Mesenchymal stem cell (in vitro differentiated cells and primary cell): ENCODE measurements around the gene CRADD.
A peak's percentile ranks its signal among the peaks of the same experiment; 100 is the strongest.

Source experiments
- DNase-seq: peaks from one replicate; pipeline ENCODE4 v3.0.0-alpha.2; 2013
- H2AFZ ChIP-seq: one replicate; pipeline ENCODE4 v1.6.1; 2013; ENCODE audit warnings: low read depth, mild to moderate bottlenecking, control low read depth, inconsistent platforms, low read length, moderate library complexity
- H2AK5ac ChIP-seq: 2 replicates; pipeline ENCODE4 v1.6.1; 2013; ENCODE audit warnings: low read length, moderate library complexity, mild to moderate bottlenecking, inconsistent platforms; ENCODE audit not compliant: severe bottlenecking
- H2BK120ac ChIP-seq: one replicate; pipeline ENCODE4 v1.6.1; 2013; ENCODE audit warnings: low read depth, mild to moderate bottlenecking, inconsistent platforms, low read length, moderate library complexity
- H2BK12ac ChIP-seq, 2 experiments: one replicate each; pipeline ENCODE4 v1.6.1; 2013; ENCODE audit warnings: inconsistent platforms in 2 of 2, low read length in 2 of 2, mild to moderate bottlenecking in 2 of 2, moderate library complexity in 2 of 2, control low read depth in 1 of 2
- H2BK15ac ChIP-seq: one replicate; pipeline ENCODE4 v1.6.1; 2013; ENCODE audit warnings: mild to moderate bottlenecking, low read depth, inconsistent platforms; ENCODE audit not compliant: poor library complexity, severe bottlenecking
- H2BK5ac ChIP-seq: 2 replicates; pipeline ENCODE4 v1.6.1; 2013; ENCODE audit warnings: low read depth, mild to moderate bottlenecking, low read length, control low read depth, inconsistent platforms; ENCODE audit not compliant: poor library complexity, severe bottlenecking
- H3K14ac ChIP-seq, 2 experiments: one replicate each; pipeline ENCODE4 v1.6.1; 2013; ENCODE audit warnings: inconsistent platforms in 2 of 2, low read length in 2 of 2, control low read depth in 1 of 2, mild to moderate bottlenecking in 1 of 2, moderate library complexity in 1 of 2
- H3K18ac ChIP-seq, 2 experiments: one replicate each; pipeline ENCODE4 v1.6.1; 2013; ENCODE audit warnings: inconsistent platforms in 2 of 2, low read length in 2 of 2, control low read depth in 1 of 2, low read depth in 1 of 2, mild to moderate bottlenecking in 1 of 2
- H3K23ac ChIP-seq, 2 experiments: one replicate each; pipeline ENCODE4 v1.6.1; 2013; ENCODE audit warnings: inconsistent platforms in 2 of 2, low read length in 2 of 2, mild to moderate bottlenecking in 2 of 2, moderate library complexity in 2 of 2, control low read depth in 1 of 2
- H3K27ac ChIP-seq: 2 replicates; pipeline ENCODE4 v1.5.1; 2013; ENCODE audit warnings: mild to moderate bottlenecking, moderate library complexity, low read length, control low read depth, inconsistent platforms; ENCODE audit not compliant: poor library complexity, severe bottlenecking
- H3K27me3 ChIP-seq, 2 experiments: 2 replicates each; pipeline versions ENCODE4 v1.6.1 to v1.7.0; 2013; ENCODE audit warnings: low read length in 2 of 2, mild to moderate bottlenecking in 2 of 2, moderate library complexity in 2 of 2, control low read depth in 1 of 2, inconsistent platforms in 1 of 2; ENCODE audit not compliant: control insufficient read depth in 1 of 2, insufficient read depth in 1 of 2
- H3K36me3 ChIP-seq, 2 experiments: 2 replicates each; pipeline versions ENCODE4 v1.6.1 to v1.7.0; 2013; ENCODE audit warnings: low read length in 2 of 2, control low read depth in 1 of 2, inconsistent platforms in 1 of 2, low read depth in 1 of 2, mild to moderate bottlenecking in 1 of 2; ENCODE audit not compliant: insufficient read depth in 2 of 2, control insufficient read depth in 1 of 2
- H3K4ac ChIP-seq, 2 experiments: one replicate each; pipeline ENCODE4 v1.6.1; 2013; ENCODE audit warnings: inconsistent platforms in 2 of 2, low read length in 2 of 2, mild to moderate bottlenecking in 2 of 2, moderate library complexity in 2 of 2, control low read depth in 1 of 2, low read depth in 1 of 2
- H3K4me1 ChIP-seq: 2 replicates; pipeline ENCODE4 v1.6.1; 2013; ENCODE audit warnings: low read depth, low read length, control low read depth; ENCODE audit not compliant: control insufficient read depth, insufficient read depth
- H3K4me2 ChIP-seq: 2 replicates; pipeline ENCODE4 v1.6.1; 2013; ENCODE audit warnings: low read length, mild to moderate bottlenecking, inconsistent platforms; ENCODE audit not compliant: poor library complexity, severe bottlenecking
- H3K4me3 ChIP-seq, 2 experiments: 2 replicates each; pipeline versions ENCODE4 v1.5.1 to v1.7.0; 2013; ENCODE audit warnings: low read length in 2 of 2, mild to moderate bottlenecking in 2 of 2, control low read depth in 1 of 2, low read depth in 1 of 2; ENCODE audit not compliant: insufficient read depth in 1 of 2
- H3K79me1 ChIP-seq: replicated peaks from 2 replicates; pipeline ENCODE4 v1.6.1; 2013; ENCODE audit warnings: mild to moderate bottlenecking, control low read depth, low read length, inconsistent platforms; ENCODE audit not compliant: poor library complexity, severe bottlenecking
- H3K9ac ChIP-seq: 2 replicates; pipeline ENCODE4 v1.7.0; 2013; ENCODE audit warnings: mild to moderate bottlenecking, low read length, moderate library complexity
- H3K9me3 ChIP-seq: 2 replicates; pipeline ENCODE4 v1.7.0; 2013; ENCODE audit warnings: mild to moderate bottlenecking, low read length; ENCODE audit not compliant: control insufficient read depth
- H4K8ac ChIP-seq: one replicate; pipeline ENCODE4 v1.6.1; 2013; ENCODE audit warnings: inconsistent platforms, mild to moderate bottlenecking, low read length, moderate library complexity
- H4K91ac ChIP-seq: one replicate; pipeline ENCODE4 v1.6.1; 2013; ENCODE audit warnings: mild to moderate bottlenecking, low read length, inconsistent platforms
- WGBS: methylation state at CpG from one replicate; pipeline ENCODE4 v1.1.7; 2013; ENCODE audit warnings: mixed read lengths; 5-methylcytosine and 5-hydroxymethylcytosine counted together

The CRADD gene

GRCh38 chr12:93707836-93708235, 30.7 kb downstream of the CRADD start:
- Histone ChIP-seq H4K8ac (no peak overlapping the region), H2AK5ac (no peak overlapping the region), H3K4me2 (no peak overlapping the region), H3K18ac (no peak overlapping the region), H3K9me3 (peaks cover 11% of the 10 kb centered on the region), H2BK5ac (no peak overlapping the region), H3K79me1 (peaks cover 1% of the 10 kb centered on the region), H3K4ac (no peak overlapping the region), H3K14ac (no peak overlapping the region), H2AFZ (no peak overlapping the region), H3K23ac (no peak overlapping the region), H3K4me3 (no peak overlapping the region), H3K36me3 (no peaks in the 10 kb centered on the region), H3K4me1 (no peaks in the 10 kb centered on the region), H2BK15ac (no peak overlapping the region), H2BK12ac (no peak overlapping the region), H3K9ac (no peak overlapping the region), H4K91ac (no peak overlapping the region), H3K27me3 (no peaks in the 10 kb centered on the region), H3K27ac (no peak overlapping the region), H2BK120ac (no peak overlapping the region)
- WGBS = 84% methylated on average over 1 of the region's 1 CpG
- peak; percentile 10 for DNase-seq

GRCh38 chr12:93708952-93709351, 31.8 kb downstream of the CRADD start:
- H2BK15ac ChIP-seq = no peak overlapping the region
- no peak overlapping the region for H3K9ac ChIP-seq
- H3K27ac ChIP-seq = no peak overlapping the region
- H2BK12ac ChIP-seq = no peak overlapping the region
- H3K36me3 ChIP-seq = no peaks in the 10 kb centered on the region
- no peak overlapping the region for H2BK5ac ChIP-seq
- H3K14ac ChIP-seq = no peak overlapping the region
- H3K79me1 ChIP-seq = peaks cover 1% of the 10 kb centered on the region
- no peaks in the 10 kb centered on the region for H3K4me1 ChIP-seq
- no peak overlapping the region for H4K91ac ChIP-seq
- no peaks in the 10 kb centered on the region for H3K27me3 ChIP-seq
- no peak overlapping the region for H4K8ac ChIP-seq
- WGBS = 100% methylated on average over 1 of the region's 2 CpGs
- no peak overlapping the region for H2AFZ ChIP-seq
- no peak overlapping the region for H2BK120ac ChIP-seq
- no peak overlapping the region for H3K18ac ChIP-seq
- DNase-seq = no peak
- no peak overlapping the region for H3K4ac ChIP-seq
- H3K4me2 ChIP-seq = no peak overlapping the region
- no peak overlapping the region for H3K23ac ChIP-seq
- H3K4me3 ChIP-seq = no peak overlapping the region
- no peak overlapping the region for H2AK5ac ChIP-seq
- H3K9me3 ChIP-seq = peaks cover 11% of the 10 kb centered on the region

- Histone ChIP-seq H2BK15ac (no peak overlapping the region), H3K9ac (no peak overlapping the region), H3K14ac (no peak overlapping the region), H3K27ac (no peak overlapping the region), H2BK12ac (no peak overlapping the region), H3K4me3 (no peak overlapping the region), H3K79me1 (peaks cover 1% of the 10 kb centered on the region), H3K9me3 (peaks cover 11% of the 10 kb centered on the region), H2BK120ac (no peak overlapping the region), H4K8ac (no peak overlapping the region), H3K4ac (no peak overlapping the region), H2AK5ac (no peak overlapping the region), H3K23ac (no peak overlapping the region), H3K27me3 (no peaks in the 10 kb centered on the region), H3K18ac (no peak overlapping the region), H3K36me3 (no peaks in the 10 kb centered on the region), H2AFZ (no peak overlapping the region), H4K91ac (no peak overlapping the region), H3K4me2 (no peak overlapping the region), H2BK5ac (no peak overlapping the region), H3K4me1 (no peaks in the 10 kb centered on the region)
- no peak for DNase-seq
- 93% methylated on average over 3 of the region's 4 CpGs for WGBS
Observed at GRCh38 chr12:93709386-93709785, 32.2 kb downstream of the CRADD start.

GRCh38 chr12:93710574-93710926, 33.4 kb downstream of the CRADD start:
- Histone ChIP-seq H3K79me1 (peaks cover 5% of the 10 kb centered on the region), H3K4me3 (no peak overlapping the region), H3K18ac (no peak overlapping the region), H3K4me1 (no peaks in the 10 kb centered on the region), H4K91ac (no peak overlapping the region), H2BK12ac (no peak overlapping the region), H3K9me3 (peaks cover 11% of the 10 kb centered on the region), H3K9ac (no peak overlapping the region), H2BK15ac (no peak overlapping the region), H3K36me3 (no peaks in the 10 kb centered on the region), H4K8ac (no peak overlapping the region), H3K14ac (no peak overlapping the region), H3K27me3 (no peaks in the 10 kb centered on the region), H2AFZ (no peak overlapping the region), H2AK5ac (no peak overlapping the region), H3K4ac (no peak overlapping the region), H3K23ac (no peak overlapping the region), H3K27ac (no peak overlapping the region), H2BK5ac (no peak overlapping the region), H3K4me2 (no peak overlapping the region), H2BK120ac (no peak overlapping the region)
- 100% methylated on average over 2 of the region's 2 CpGs for WGBS
- no peak for DNase-seq
